GM18502 (cell line): ENCODE measurements around the gene UBR7.
"Not testable (repeated sequence)": the region's sequence is repeated elsewhere in the genome, so short reads cannot be mapped to it uniquely, and the experiment has no call there.

Experiments used
- ATAC-seq: cut with Tn5 transposase; IDR thresholded peaks from one replicate; pipeline ENCODE4 v1.9.1; 2021; ENCODE audit warnings: mild to moderate bottlenecking; ENCODE audit not compliant: unreplicated experiment, poor library complexity

Gene UBR7

GRCh38 chr14:93186466-93186865 is 20.6 kb upstream of the UBR7 start:
- no peak for ATAC-seq

- ATAC-seq = no peak
Measured at GRCh38 chr14:93186956-93187355, 20.1 kb upstream of the UBR7 start.

GRCh38 chr14:93195316-93195999 is 11.6 kb upstream of the UBR7 start:
- no peak for ATAC-seq

DNA sequence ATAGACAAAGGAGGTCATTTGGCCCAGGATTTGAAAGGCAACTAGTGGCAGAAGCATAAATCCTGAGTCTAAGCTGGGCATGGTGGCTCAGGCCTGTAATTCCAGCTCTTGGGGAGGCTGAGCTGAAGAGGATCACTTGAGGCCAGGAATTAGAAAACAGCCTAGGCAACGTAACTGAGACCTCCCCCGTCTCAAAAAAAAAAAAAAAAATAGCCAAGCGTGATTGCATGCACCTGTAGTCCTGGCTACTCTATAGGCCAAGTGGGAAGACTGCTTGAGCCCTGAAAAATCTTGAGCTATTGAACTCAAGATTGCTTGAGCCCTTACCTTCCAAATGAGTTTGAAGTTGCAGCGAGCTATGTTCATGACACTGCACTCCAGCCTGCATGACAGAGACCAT is 8.0 kb upstream of the UBR7 start:
- ATAC-seq = no peak

- ATAC-seq = no peak
Measured at GRCh38 chr14:93200553-93200952, 6.5 kb upstream of the UBR7 start.

- ATAC-seq = no peak
Measured at GRCh38 chr14:93201155-93201704, 5.8 kb upstream of the UBR7 start.

GRCh38 chr14:93207468-93208308 is 632 bp downstream of the UBR7 start:
- ATAC-seq = peak; percentile 42

GRCh38 chr14:93212432-93212831 is 5.4 kb downstream of the UBR7 start:
- peak; percentile 75 for ATAC-seq

DNA sequence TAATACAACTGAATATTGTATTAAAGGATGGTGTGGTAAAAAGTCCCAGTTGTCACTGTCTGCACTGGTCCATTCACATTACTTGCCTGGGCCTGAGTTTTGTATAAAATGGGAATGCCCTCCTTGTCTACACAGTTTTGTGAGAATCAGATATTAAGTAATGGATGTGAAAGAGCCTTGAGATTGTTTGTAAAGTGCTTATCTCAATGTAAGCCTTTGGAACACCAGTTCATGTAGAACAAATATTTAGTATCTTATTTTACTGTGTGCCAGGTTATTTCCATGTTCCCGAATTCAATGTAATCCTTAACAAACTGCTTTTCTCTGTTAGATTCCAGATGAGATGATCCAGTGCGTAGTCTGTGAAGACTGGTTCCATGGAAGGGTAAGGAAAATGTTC is 7.5 kb downstream of the UBR7 start:
- no peak for ATAC-seq

DNA sequence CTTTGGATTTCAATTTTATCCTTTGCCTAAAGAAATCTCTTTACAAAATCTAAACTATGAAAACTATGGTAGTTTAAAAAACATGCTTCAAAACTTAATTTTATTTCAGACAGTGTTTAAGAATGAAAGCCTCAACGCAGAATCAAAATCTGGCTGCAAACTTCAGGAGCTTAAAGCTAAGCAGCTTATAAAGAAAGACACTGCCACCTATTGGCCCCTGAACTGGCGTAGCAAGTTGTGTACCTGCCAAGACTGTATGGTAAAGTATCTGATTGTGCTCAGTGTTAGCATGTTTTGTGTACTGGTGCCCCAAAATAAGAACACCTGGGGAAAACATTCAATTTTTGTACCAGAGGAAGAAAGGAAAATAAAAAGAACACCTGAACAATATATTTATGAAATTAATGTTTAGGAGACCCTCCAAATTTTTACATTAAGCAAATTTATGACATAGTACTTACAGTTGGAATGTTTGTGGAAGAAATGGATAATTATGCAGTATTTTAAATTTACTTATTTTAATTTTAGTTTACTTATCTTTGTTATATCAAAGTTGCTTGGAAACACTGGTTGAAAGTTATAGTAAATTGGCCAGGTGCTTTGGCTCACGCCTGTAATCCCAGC is 12.2 kb downstream of the UBR7 start:
- ATAC-seq = no peak

- ATAC-seq = no peak
Measured at GRCh38 chr14:93220509-93220908, 13.5 kb downstream of the UBR7 start.

DNA sequence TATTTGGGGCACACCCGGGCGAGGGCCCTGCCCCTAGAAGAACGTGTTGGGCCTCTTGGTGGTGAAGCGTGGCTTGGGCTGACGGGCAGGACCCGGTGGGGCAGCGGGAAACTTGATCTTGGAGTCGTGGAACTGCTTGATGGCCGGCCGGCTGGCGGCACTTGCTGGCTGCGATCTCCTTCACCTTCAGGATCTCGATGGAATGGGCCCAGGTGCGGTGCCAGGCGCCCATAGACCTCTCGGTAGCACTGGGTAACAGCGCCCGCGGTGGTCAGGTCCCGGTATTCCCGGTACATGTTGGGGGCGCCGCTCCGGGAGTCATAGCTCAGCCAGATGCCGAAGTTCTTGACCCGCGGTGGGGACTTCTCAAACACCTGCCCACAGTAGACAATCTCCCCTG is 16.5 kb downstream of the UBR7 start:
- ATAC-seq = no peak

DNA sequence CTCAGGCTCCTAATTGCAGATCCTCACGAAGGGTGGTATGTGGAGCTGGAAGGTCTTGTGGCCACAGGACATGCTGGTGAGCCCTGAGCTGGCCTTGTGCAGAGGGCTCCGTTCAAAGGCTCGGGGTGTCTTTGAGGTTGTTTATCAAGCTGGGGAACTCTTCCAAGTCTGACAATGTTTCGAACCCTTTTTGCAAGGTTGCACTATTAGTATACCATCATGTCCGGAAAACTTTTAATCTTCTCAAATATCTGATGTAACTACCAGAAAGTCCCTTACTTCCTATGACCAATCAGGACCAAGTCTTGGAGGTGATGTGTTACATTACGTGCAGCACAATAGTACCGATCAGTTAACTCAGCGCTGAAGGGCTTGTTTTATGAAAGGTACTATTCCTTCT is 21.5 kb downstream of the UBR7 start:
- ATAC-seq = no peak

- no peak for ATAC-seq
Measured at GRCh38 chr14:93230539-93230938, 23.5 kb downstream of the UBR7 start.

- no peak for ATAC-seq
Measured at GRCh38 chr14:93231129-93231979, 24.3 kb downstream of the UBR7 start.

GRCh38 chr14:93232159-93232558 is 25.1 kb downstream of the UBR7 start:
- no peak for ATAC-seq

- not testable (repeated sequence) for ATAC-seq
Measured at GRCh38 chr14:93233078-93233477, 26.0 kb downstream of the UBR7 start.

GRCh38 chr14:93234798-93235197 is 27.7 kb downstream of the UBR7 start:
- no peak for ATAC-seq

GRCh38 chr14:93239869-93240677 is 33.0 kb downstream of the UBR7 start:
- no peak for ATAC-seq

DNA sequence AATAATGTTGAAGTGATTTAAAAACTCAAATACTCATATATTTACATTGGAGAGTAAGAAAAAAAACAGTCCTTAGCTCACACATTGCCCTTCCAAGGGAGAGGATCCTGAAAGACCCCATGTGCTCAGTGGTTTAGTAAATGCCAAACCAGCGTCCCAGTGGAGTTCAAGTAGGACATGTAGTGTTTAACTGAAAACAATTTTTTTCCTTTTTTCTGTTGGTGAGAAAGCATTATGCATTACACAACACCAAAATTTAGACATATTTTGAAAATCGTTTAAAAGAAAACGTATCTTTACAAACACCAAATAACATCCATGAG is 33.6 kb downstream of the UBR7 start:
- ATAC-seq = no peak
